Pancreas (tissue), 10 donors: Measurements from ENCODE around the gene ANKS1B. TPM values are rescaled to one million over a fixed set of nuclear protein-coding genes. Genes with fewer than 3 reads are reported as not detected.

Experiments used
- ATAC-seq, 4 donors: fragments of 200-7000 bp; cut with Tn5 transposase; one replicate each; pipeline versions ENCODE4 v1.8.0 to v1.9.1; 2020; ENCODE audit warnings: mild to moderate bottlenecking in 4 of 4, moderate library complexity in 4 of 4
- DNase-seq, 6 donors: peaks; one replicate each; pipeline ENCODE4 v3.0.0-alpha.2; 2020
- FAIRE-seq: peaks from 2 replicates; lab custom pipeline; 2012; peaks lifted over from hg19 to GRCh38; lab: Jason Lieb, UNC
- H3K27ac ChIP-seq, 4 donors: fragments of 200-600 bp; sonication (generic); 1 replicate in 3 of 4; 2 replicates in 1 of 4; pipeline versions ENCODE4 v1.5.0 to v1.8.0; 2020
- H3K27me3 ChIP-seq, 4 donors: fragments of 200-600 bp; one replicate each; pipeline ENCODE4 v1.8.0; 2021
- H3K36me3 ChIP-seq, 3 donors: fragments of 200-600 bp; sonication (generic) in 1 of 3; one replicate each; pipeline versions ENCODE4 v1.5.0 to v1.8.0; 2020 to 2021
- H3K4me1 ChIP-seq, 3 donors: fragments of 200-600 bp; one replicate each; pipeline ENCODE4 v1.8.0; 2021
- H3K4me3 ChIP-seq, 4 donors: fragments of 200-600 bp; sonication (generic) in 2 of 4; one replicate each; pipeline versions ENCODE4 v1.5.0 to v1.8.0; 2020 to 2021
- H3K9me3 ChIP-seq, 4 donors: fragments of 200-600 bp; one replicate each; pipeline ENCODE4 v1.8.0; 2021
- CTCF ChIP-seq, 4 donors: fragments of 200-600 bp; sonication (generic) in 3 of 4; IDR thresholded peaks; one replicate each; pipeline versions ENCODE4 v1.5.0 to v1.8.0; 2021; ENCODE audit warnings: antibody characterized with exemption in 4 of 4
- WGBS, 2 donors: extraction: QIAGEN DNeasy Blood & Tissue Kit; methylation state at CpG; one replicate each; pipeline ENCODE4 v1.1.7; 2013; 5-methylcytosine and 5-hydroxymethylcytosine counted together
- intact Hi-C, 3 donors: fragments of 100-400 bp; cut with DNase I; formaldehyde crosslinking; loops; one replicate each; pipeline versions ENCODE4 v1.11.1 to v1.14.2; 2022
- polyA plus RNA-seq, 2 donors: library from polyadenylated mRNA; stranded (reverse); fragments of 200-250 nt; gene quantifications; one replicate each; pipeline ENCODE4 v1.2.3, GENCODE V29; 2013
- total RNA-seq, 6 donors: library from RNA; stranded (reverse); fragmentation: NEBNext Ultra II Directional in 4 of 6; extraction: Animal tissue kit (Norgen Biotek cat#: 25700) in 4 of 6; gene quantifications; one replicate each; pipeline versions ENCODE4 v1.2.1 to v1.2.4, GENCODE V29; 2021 to 2023
- donor health status: healthy with polysubstance abuse.
- donor health status: DM: no; HTN: no; CAD: no; lungs with moderate emphysema.
- donor health status: DM: no; HTN: no; CAD: no.
- donor health status: control.
- donor health status: control.
- donor health status: Bipolar disorder and iron deficiency.
- donor health status: DM: yes; HTN: yes; CAD: no.
- donor health status: DM: no; HTN: no; CAD: no.
- donor health status: DM: no; HTN: no; CAD: no.
- donor health status: DM: yes; HTN: yes; CAD: no.

ANKS1B gene
- total and polyA plus RNA-seq, 8 donors = 0.49 to 3.2 (median 1.9) TPM

GRCh38 chr12:99232324-99232723, 752.4 kb downstream of the ANKS1B start:
- no peak for FAIRE-seq
- ATAC-seq = no peak
- Histone ChIP-seq H3K27me3 (no peaks in the 10 kb centered on the region), H3K27ac (no peak overlapping the region), H3K4me3 (no peak overlapping the region), H3K9me3 (no peaks in the 10 kb centered on the region), H3K36me3 (no peaks in the 10 kb centered on the region), H3K4me1 (no peaks in the 10 kb centered on the region)
- DNase-seq = no peak
- WGBS, 2 donors = 42 to 43% methylated on average over 4 of the region's 4 CpGs
- no peak for TF ChIP-seq CTCF (IDR thresholded peaks at IDR 0.05)
- intact Hi-C loops = no loop called here

- FAIRE-seq (no peak), DNase-seq (no peak), ATAC-seq (no peak)
- no peak for TF ChIP-seq CTCF (IDR thresholded peaks at IDR 0.05)
- H3K27me3 ChIP-seq = no peaks in the 10 kb centered on the region
- no peak overlapping the region for H3K27ac ChIP-seq
- H3K4me3 ChIP-seq = no peak overlapping the region
- H3K36me3 ChIP-seq = no peaks in the 10 kb centered on the region
- 30 to 51% methylated on average over 1 of the region's 1 CpG for WGBS, 2 donors
- H3K9me3 ChIP-seq = no peaks in the 10 kb centered on the region
- intact Hi-C loops = no loop called here
- no peaks in the 10 kb centered on the region for H3K4me1 ChIP-seq
These were observed 753.7 kb downstream of the ANKS1B start for GRCh38 chr12:99231031-99231430.

GRCh38 chr12:99224237-99224636, 760.5 kb downstream of the ANKS1B start:
- 58 to 69% methylated on average over 5 of the region's 5 CpGs for WGBS, 2 donors
- Histone ChIP-seq H3K27ac (no peak overlapping the region), H3K9me3 (no peaks in the 10 kb centered on the region), H3K4me1 (no peaks in the 10 kb centered on the region), H3K27me3 (no peaks in the 10 kb centered on the region), H3K4me3 (no peak overlapping the region), H3K36me3 (no peaks in the 10 kb centered on the region)
- intact Hi-C loops = no loop called here
- no peak for DNase-seq
- no peak for TF ChIP-seq CTCF (IDR thresholded peaks at IDR 0.05)
- no peak for FAIRE-seq
- no peak for ATAC-seq

- 20 to 23% methylated on average over 5 of the region's 5 CpGs for WGBS, 2 donors
- Histone ChIP-seq H3K27ac (no peak overlapping the region), H3K9me3 (no peaks in the 10 kb centered on the region), H3K27me3 (no peaks in the 10 kb centered on the region), H3K4me1 (no peaks in the 10 kb centered on the region), H3K36me3 (no peaks in the 10 kb centered on the region), H3K4me3 (no peak overlapping the region)
- DNase-seq (no peak), ATAC-seq (peak in 3 of 4 donors; percentile 52 to 63 (median 54)), FAIRE-seq (no peak)
- intact Hi-C loops = no loop called here
- TF ChIP-seq CTCF (IDR thresholded peaks at IDR 0.05) = no peak
These were observed 761.2 kb downstream of the ANKS1B start for GRCh38 chr12:99223579-99223978.

- H3K4me3 ChIP-seq = no peak overlapping the region
- WGBS, 2 donors = 72 to 77% methylated on average over 5 of the region's 5 CpGs
- intact Hi-C loops = no loop called here
- H3K4me1 ChIP-seq = no peaks in the 10 kb centered on the region
- H3K36me3 ChIP-seq = no peaks in the 10 kb centered on the region
- no peaks in the 10 kb centered on the region for H3K27me3 ChIP-seq
- H3K27ac ChIP-seq = no peak overlapping the region
- FAIRE-seq = no peak
- no peak for TF ChIP-seq CTCF (IDR thresholded peaks at IDR 0.05)
- ATAC-seq = no peak
- no peak for DNase-seq
- H3K9me3 ChIP-seq = no peaks in the 10 kb centered on the region
These were observed 771.7 kb downstream of the ANKS1B start for GRCh38 chr12:99213047-99213446.
